Measurements from ENCODE around the gene BDKRB1.
A peak's percentile ranks its signal among the peaks of the same experiment; 100 is the strongest.

BDKRB1 gene

DNA sequence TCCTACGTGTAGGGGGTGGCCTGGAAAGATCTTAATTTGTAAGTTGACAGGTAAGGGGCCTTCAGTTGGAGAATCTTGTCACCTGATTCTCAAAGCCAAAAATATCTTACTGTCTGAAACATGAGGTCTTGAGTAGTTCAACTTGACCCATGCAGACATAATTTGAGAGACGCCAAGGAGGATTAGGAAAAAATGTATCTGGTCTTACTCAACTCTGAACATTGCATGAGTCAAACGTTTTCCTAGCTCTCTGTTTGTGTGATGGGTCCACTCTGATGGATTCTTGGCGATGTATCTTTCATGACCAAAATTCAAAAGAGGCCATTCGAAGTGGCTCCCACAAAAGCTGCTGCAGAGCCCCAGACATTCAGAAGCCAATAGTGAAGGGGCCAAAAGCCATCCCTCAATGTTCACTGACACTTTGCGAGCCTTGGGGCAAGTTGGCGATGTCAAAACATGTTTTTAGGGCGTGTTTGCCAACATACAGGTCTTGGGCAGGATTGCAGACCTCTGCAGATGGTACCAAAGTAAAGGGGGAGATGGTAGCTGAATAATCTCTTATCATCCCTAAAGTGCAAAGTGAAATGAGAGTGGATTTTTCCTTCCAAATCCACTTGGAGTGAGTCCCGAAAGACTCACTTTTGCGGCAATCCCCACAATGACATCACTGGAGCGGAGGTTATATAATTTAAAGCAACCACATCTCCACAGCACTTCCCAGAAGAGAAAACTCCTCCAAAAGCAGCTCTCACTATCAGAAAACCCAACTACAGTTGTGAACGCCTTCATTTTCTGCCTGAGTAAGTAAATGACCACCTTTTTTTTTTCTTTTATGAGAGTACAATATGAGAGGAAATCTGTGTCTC, at the start of gene BDKRB1:
BDKRB1 (plus strand) TSS at position 710 of the 866 bp plus-strand sequence. CDS start 7,473 bp downstream, outside the sequence.
- H3K9me3 Mint-ChIP-seq, result no peaks in the 10 kb centered on the region
- no peak within 1 kb of the TSS for H3K4me3 Mint-ChIP-seq
- H3K36me3 Mint-ChIP-seq, result no peaks in the 10 kb centered on the region
- no peaks in the 10 kb centered on the region for H3K4me1 Mint-ChIP-seq
- no peak within 1 kb of the TSS for H3K27ac Mint-ChIP-seq
- H3K27me3 Mint-ChIP-seq, result peaks cover 6% of the 10 kb centered on the region

GRCh38 chr14:96206461-96206860, 49.5 kb upstream of the BDKRB1 start:
- H3K9me3 Mint-ChIP-seq, result no peaks in the 10 kb centered on the region
- H3K27me3 Mint-ChIP-seq, result peaks cover 17% of the 10 kb centered on the region
- H3K36me3 Mint-ChIP-seq, result peaks cover 2% of the 10 kb centered on the region
- peaks cover 7% of the 10 kb centered on the region for H3K4me1 Mint-ChIP-seq
- H3K4me3 Mint-ChIP-seq, result no peak overlapping the region
- H3K27ac Mint-ChIP-seq, result no peak overlapping the region

DNA sequence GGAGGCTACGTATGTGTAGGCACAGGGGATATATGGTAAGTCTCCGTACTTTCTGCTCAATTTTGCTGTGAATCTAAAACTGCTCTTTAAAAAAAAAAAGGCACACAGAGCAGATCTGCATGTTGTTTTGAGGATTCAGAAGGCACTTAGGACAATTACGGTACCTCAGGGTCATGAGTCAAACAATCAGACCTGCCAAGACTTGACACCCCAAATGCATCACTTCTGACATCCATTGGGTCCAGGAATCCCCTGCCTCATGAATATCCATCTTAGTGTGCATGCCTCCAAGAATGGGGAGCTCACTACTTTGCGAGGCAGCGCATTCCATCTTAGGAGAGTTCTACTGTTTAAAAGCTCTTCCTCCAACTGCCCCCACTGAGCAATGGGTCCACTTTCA, 48.3 kb upstream of the BDKRB1 start:
- Mint-ChIP-seq H3K36me3 (peaks cover 3% of the 10 kb centered on the region), H3K27ac (no peak overlapping the region), H3K9me3 (peaks cover 5% of the 10 kb centered on the region), H3K27me3 (peaks cover 13% of the 10 kb centered on the region), H3K4me1 (peaks cover 7% of the 10 kb centered on the region), H3K4me3 (no peak overlapping the region)

DNA sequence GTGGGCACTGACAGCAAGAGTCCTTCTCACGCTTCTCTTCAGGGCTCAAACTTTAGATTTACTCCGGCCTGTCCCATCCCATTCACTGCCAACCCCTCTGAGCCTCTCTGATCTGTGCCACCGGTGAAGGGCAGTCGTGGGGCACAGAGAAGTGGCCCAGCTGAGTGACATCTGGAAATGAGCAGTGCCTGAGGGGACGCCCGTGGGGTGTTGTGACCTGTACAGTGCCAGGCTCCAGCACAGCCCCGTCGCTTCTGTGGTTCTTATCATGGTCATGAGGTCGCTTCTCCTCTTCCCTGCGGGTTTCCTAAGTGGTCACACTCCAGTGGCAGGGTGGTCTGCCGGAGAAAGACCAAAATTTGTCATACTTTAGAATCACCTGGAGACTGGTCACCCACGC, 47.3 kb upstream of the BDKRB1 start:
- peaks cover 9% of the 10 kb centered on the region for H3K27me3 Mint-ChIP-seq
- H3K36me3 Mint-ChIP-seq, result peaks cover 3% of the 10 kb centered on the region
- H3K4me3 Mint-ChIP-seq, result no peak overlapping the region
- peaks cover 5% of the 10 kb centered on the region for H3K9me3 Mint-ChIP-seq
- peaks cover 7% of the 10 kb centered on the region for H3K4me1 Mint-ChIP-seq
- H3K27ac Mint-ChIP-seq, result no peak overlapping the region

GRCh38 chr14:96212140-96212539, 43.9 kb upstream of the BDKRB1 start:
- Mint-ChIP-seq H3K36me3 (peaks cover 3% of the 10 kb centered on the region), H3K4me3 (no peak overlapping the region), H3K27ac (no peak overlapping the region), H3K9me3 (peaks cover 5% of the 10 kb centered on the region), H3K4me1 (no peaks in the 10 kb centered on the region), H3K27me3 (no peaks in the 10 kb centered on the region)

- Mint-ChIP-seq H3K9me3 (peaks cover 5% of the 10 kb centered on the region), H3K27ac (no peak overlapping the region), H3K4me3 (no peak overlapping the region), H3K27me3 (no peaks in the 10 kb centered on the region), H3K4me1 (no peaks in the 10 kb centered on the region), H3K36me3 (peaks cover 3% of the 10 kb centered on the region)
Observed at GRCh38 chr14:96212896-96213295, 43.1 kb upstream of the BDKRB1 start.

DNA sequence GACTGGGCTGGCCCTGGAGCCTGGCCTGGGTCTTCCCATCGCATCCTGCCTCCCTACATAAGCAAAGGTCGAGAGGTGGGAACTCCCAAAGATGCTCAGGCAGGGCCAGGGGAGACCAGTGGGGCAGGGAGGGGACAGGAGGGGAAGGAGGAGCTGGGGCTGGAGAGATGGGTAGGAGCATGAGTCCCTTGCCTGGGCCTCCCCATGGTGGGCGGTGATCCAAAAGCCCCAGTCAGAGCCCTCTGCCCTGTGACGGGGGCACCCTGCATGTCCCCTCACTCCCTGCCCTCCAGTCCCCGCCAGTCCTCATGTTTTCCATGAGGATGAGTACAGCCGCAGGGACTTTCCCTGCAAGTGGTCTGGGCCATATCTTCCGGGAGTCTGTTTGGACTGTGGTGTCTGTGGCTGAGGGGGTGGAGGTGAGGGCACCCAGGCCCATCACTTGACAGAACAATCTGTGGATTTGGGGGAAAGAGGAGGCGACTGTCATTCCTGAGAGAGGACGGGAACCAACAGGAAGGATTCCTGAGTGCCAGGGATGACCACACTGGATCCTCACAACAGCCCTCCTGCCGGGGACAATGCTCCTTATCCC, 42.0 kb upstream of the BDKRB1 start:
- H3K27ac Mint-ChIP-seq, result no peak overlapping the region
- H3K9me3 Mint-ChIP-seq, result peaks cover 5% of the 10 kb centered on the region
- H3K4me1 Mint-ChIP-seq, result no peaks in the 10 kb centered on the region
- H3K27me3 Mint-ChIP-seq, result no peaks in the 10 kb centered on the region
- H3K4me3 Mint-ChIP-seq, result no peak overlapping the region
- peaks cover 3% of the 10 kb centered on the region for H3K36me3 Mint-ChIP-seq

GRCh38 chr14:96214793-96215192, 41.2 kb upstream of the BDKRB1 start:
- H3K4me1 Mint-ChIP-seq, result no peaks in the 10 kb centered on the region
- H3K27me3 Mint-ChIP-seq, result no peaks in the 10 kb centered on the region
- H3K4me3 Mint-ChIP-seq, result no peak overlapping the region
- H3K36me3 Mint-ChIP-seq, result peaks cover 3% of the 10 kb centered on the region
- H3K27ac Mint-ChIP-seq, result no peak overlapping the region
- H3K9me3 Mint-ChIP-seq, result peaks cover 5% of the 10 kb centered on the region

GRCh38 chr14:96215452-96216244, 40.4 kb upstream of the BDKRB1 start:
- no peaks in the 10 kb centered on the region for H3K27me3 Mint-ChIP-seq
- H3K27ac Mint-ChIP-seq, result no peak overlapping the region
- no peak overlapping the region for H3K4me3 Mint-ChIP-seq
- no peaks in the 10 kb centered on the region for H3K4me1 Mint-ChIP-seq
- peaks cover 5% of the 10 kb centered on the region for H3K9me3 Mint-ChIP-seq
- peaks cover 3% of the 10 kb centered on the region for H3K36me3 Mint-ChIP-seq

DNA sequence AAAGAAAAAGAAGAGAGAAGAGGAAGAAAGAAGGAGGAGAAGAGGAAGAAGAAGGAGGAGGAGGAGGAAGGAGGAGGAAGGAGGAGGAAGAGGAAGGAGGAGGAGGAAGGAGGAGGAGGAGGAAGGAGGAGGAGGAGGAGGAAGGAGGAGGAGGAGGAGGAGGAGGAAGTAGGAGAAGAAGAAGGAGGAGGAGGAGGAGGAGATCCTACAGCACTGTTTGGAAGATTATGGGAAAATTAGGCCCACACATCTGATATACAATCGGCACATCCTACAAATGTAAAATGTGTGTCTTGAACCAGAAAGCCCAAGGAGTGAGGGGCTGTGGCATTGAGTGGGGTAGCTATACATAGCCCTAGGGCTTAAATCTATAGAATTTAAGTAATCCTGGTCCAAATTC, 39.4 kb upstream of the BDKRB1 start:
- H3K27me3 Mint-ChIP-seq, result peaks cover 2% of the 10 kb centered on the region

DNA sequence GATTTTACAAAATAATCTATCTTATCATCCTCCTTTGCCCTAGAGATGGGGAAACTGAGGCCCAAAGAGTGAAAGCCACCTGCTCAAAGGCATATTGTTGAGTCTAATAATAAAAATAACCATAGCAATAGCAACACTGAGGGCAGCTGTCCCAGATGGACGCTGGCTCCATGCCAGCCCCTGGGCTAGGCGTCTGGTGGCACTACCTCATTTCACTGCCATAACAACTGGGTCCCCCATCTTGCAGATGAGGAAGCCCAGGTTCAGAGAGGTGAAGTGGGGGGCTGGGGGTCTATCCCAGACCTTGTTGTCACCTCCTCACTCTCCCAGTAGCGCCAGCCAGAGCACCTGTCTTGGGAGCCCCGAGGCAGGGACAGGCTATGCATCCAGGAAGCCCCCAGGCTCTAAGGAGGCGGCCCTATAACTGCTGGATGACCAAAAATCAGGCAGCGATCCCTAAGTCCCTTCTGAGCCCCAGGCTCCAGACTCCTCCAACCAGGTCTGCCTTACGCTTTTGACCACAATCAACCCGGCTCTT, 38.6 kb upstream of the BDKRB1 start:
- peaks cover 2% of the 10 kb centered on the region for H3K27me3 Mint-ChIP-seq
- H3K36me3 Mint-ChIP-seq, result no peaks in the 10 kb centered on the region
- no peaks in the 10 kb centered on the region for H3K4me1 Mint-ChIP-seq
- no peak overlapping the region for H3K4me3 Mint-ChIP-seq
- H3K9me3 Mint-ChIP-seq, result peaks cover 1% of the 10 kb centered on the region
- H3K27ac Mint-ChIP-seq, result no peak overlapping the region

More for the DNA sequence above, 39.4 kb upstream of the BDKRB1 start:
- Mint-ChIP-seq H3K36me3 (peaks cover 2% of the 10 kb centered on the region), H3K27ac (no peak overlapping the region), H3K9me3 (peaks cover 5% of the 10 kb centered on the region), H3K4me1 (no peaks in the 10 kb centered on the region), H3K4me3 (no peak overlapping the region)

DNA sequence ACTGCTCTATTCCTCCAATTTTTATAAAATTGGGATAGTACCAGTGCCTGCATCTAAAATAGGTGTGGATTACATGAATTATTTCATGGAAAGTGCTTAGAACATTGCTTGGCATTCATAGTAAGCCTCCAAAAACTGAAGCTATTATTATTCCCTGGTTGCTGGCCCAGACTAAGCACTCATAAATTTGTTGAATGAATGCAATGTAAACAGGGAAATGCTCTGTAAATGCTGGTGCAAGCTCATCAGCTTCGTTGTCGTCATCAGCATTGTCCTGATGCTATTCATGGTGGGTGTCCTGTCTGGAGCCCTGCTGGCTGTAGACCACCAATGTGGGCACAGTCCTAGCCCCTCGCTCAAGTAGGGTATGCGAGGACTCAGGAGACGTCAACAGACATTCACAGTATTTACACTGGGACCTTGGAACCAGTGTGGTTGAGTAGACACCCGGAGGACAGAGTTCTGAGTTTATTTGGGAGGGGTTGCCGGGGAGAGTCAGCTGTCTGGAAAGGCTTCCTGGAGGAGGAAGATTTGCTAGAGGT, 34.8 kb upstream of the BDKRB1 start:
- peaks cover 2% of the 10 kb centered on the region for H3K27me3 Mint-ChIP-seq
- no peaks in the 10 kb centered on the region for H3K4me1 Mint-ChIP-seq
- H3K4me3 Mint-ChIP-seq, result no peak overlapping the region
- no peaks in the 10 kb centered on the region for H3K9me3 Mint-ChIP-seq
- peak overlapping the region; percentile 46 for H3K27ac Mint-ChIP-seq
- no peaks in the 10 kb centered on the region for H3K36me3 Mint-ChIP-seq

DNA sequence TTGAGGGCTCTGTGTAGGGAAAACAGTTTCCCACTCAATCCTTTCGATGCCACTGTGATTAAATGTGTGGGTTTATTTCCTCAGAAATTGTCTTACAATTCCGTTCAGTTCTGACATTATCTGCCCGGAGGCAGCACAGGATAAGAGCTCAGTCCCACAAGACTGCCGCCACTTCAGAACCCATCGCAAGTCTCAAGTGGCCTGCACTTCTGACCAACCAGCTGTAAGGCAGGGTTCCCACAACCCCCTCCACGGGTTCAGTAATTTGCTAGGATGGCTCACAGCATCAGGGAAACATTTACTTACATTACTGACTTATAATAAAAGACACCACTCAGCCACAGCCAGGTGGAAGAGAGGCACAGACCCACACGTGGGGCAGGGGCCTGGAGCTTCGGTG, 34.2 kb upstream of the BDKRB1 start:
- Mint-ChIP-seq H3K36me3 (no peaks in the 10 kb centered on the region), H3K27me3 (peaks cover 2% of the 10 kb centered on the region), H3K9me3 (no peaks in the 10 kb centered on the region), H3K4me3 (no peak overlapping the region), H3K27ac (no peak overlapping the region), H3K4me1 (no peaks in the 10 kb centered on the region)

GRCh38 chr14:96224480-96225096, 31.4 kb upstream of the BDKRB1 start:
- no peaks in the 10 kb centered on the region for H3K4me1 Mint-ChIP-seq
- peaks cover 5% of the 10 kb centered on the region for H3K9me3 Mint-ChIP-seq
- no peak overlapping the region for H3K4me3 Mint-ChIP-seq
- no peaks in the 10 kb centered on the region for H3K36me3 Mint-ChIP-seq
- peaks cover 2% of the 10 kb centered on the region for H3K27me3 Mint-ChIP-seq
- H3K27ac Mint-ChIP-seq, result no peak overlapping the region

DNA sequence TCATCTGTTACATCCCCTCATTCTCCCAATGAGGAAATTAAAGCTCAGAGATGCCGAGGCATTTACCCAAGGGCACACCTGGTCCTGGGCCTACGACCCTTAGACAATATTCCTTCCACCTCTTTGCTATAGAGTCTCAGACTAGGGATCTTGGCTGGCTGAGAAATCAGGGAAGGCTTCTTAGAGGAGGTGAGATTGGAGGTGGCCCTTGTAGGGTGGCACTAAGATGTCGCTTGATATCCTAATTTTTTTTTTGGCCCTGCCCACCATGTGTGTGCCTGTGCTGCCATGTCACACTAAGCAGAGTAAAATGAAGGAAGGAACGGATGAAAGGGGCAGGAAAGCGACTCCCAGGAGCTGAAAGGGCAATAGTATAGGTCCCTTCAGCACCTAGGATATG, 30.8 kb upstream of the BDKRB1 start:
- Mint-ChIP-seq H3K4me3 (no peak overlapping the region), H3K9me3 (peaks cover 5% of the 10 kb centered on the region), H3K27me3 (peaks cover 2% of the 10 kb centered on the region), H3K27ac (no peak overlapping the region), H3K36me3 (no peaks in the 10 kb centered on the region), H3K4me1 (no peaks in the 10 kb centered on the region)

All from activated naive CD4-positive, alpha-beta T cell treated with anti-CD3 and anti-CD28 coated beads, Interleukin-2, amount 50 U/mL, for 24 hours (primary cell).